NCI-H2171 treated with DMSO at 0.1 percent for 48 hours (cell line): ENCODE measurements around the gene TSR2.
A peak's percentile ranks its signal among the peaks of the same experiment; 100 is the strongest.

ENCODE experiments used
- DNase-seq: peaks from one replicate; lab custom pipeline; 2025; lab: John Stamatoyannopoulos, UW

Gene TSR2

GRCh38 chrX:54439960-54440871, at the start of gene TSR2:
Gene TSR2 (plus strand): TSS chrX:54440404. CDS start chrX:54440422, 18 bp downstream.
- peak; percentile 83 for DNase-seq

- DNase-seq = no peak
Measured at GRCh38 chrX:54397113-54397512, 43.1 kb upstream of the TSR2 start.

- DNase-seq = no peak
Measured at GRCh38 chrX:54407266-54407665, 32.9 kb upstream of the TSR2 start.

- DNase-seq = peak; percentile 50
Measured at GRCh38 chrX:54411732-54412131, 28.5 kb upstream of the TSR2 start.

GRCh38 chrX:54413753-54414152, 26.5 kb upstream of the TSR2 start:
- no peak for DNase-seq

- DNase-seq = no peak
Measured at GRCh38 chrX:54415534-54416350, 24.5 kb upstream of the TSR2 start.

GRCh38 chrX:54416965-54417364, 23.2 kb upstream of the TSR2 start:
- no peak for DNase-seq

GRCh38 chrX:54419559-54420302, 20.5 kb upstream of the TSR2 start:
- DNase-seq = peak; percentile 15

- DNase-seq = no peak
Measured at GRCh38 chrX:54422168-54422567, 18.0 kb upstream of the TSR2 start.

GRCh38 chrX:54423161-54423888, 16.9 kb upstream of the TSR2 start:
- DNase-seq = no peak

GRCh38 chrX:54427837-54428424, 12.3 kb upstream of the TSR2 start:
- peak; percentile 49 for DNase-seq

GRCh38 chrX:54430519-54430918, 9.7 kb upstream of the TSR2 start:
- DNase-seq = no peak

- no peak for DNase-seq
Measured at GRCh38 chrX:54435121-54435520, 5.1 kb upstream of the TSR2 start.

GRCh38 chrX:54442790-54443189, 2.6 kb downstream of the TSR2 start:
- no peak for DNase-seq

GRCh38 chrX:54444752-54445151, 4.5 kb downstream of the TSR2 start:
- DNase-seq = no peak

GRCh38 chrX:54446084-54446483, 5.9 kb downstream of the TSR2 start:
- DNase-seq = no peak

- DNase-seq = no peak
Measured at GRCh38 chrX:54447461-54447860, 7.3 kb downstream of the TSR2 start.

GRCh38 chrX:54449929-54450328, 9.7 kb downstream of the TSR2 start:
- no peak for DNase-seq

GRCh38 chrX:54452920-54453319, 12.7 kb downstream of the TSR2 start:
- DNase-seq = peak; percentile 12

GRCh38 chrX:54470054-54470760, 30.0 kb downstream of the TSR2 start:
- DNase-seq = no peak
